GM06990 (cell line): ENCODE data around the gene ATG10.

ENCODE experiments used
- DNase-seq: peaks from one replicate; pipeline ENCODE4 v3.0.0-alpha.2; 2011; ENCODE audit not compliant: insufficient read length; ENCODE audit errors: extremely low read depth
- H3K27me3 ChIP-seq: replicated peaks from 2 replicates; pipeline ENCODE4 v1.6.0; 2011; ENCODE audit warnings: low read length; ENCODE audit not compliant: control insufficient read depth, insufficient read depth
- H3K36me3 ChIP-seq: 2 replicates; pipeline ENCODE4 v1.5.1; 2011; ENCODE audit warnings: low read length; ENCODE audit not compliant: control insufficient read depth, insufficient read depth
- H3K4me3 ChIP-seq: replicated peaks from 2 replicates; pipeline ENCODE4 v1.5.1; 2011; ENCODE audit warnings: low read depth, mild to moderate bottlenecking, control low read depth, low read length
- TF ChIP-seq, protein P1 (sequence below): IDR thresholded peaks from 2 replicates; pipeline ENCODE4 v1.5.1; 2011; ENCODE audit warnings: low read length, control low read depth, mild to moderate bottlenecking, inconsistent platforms; ENCODE audit not compliant: insufficient read depth, poor library complexity, severe bottlenecking

The ATG10 gene

DNA sequence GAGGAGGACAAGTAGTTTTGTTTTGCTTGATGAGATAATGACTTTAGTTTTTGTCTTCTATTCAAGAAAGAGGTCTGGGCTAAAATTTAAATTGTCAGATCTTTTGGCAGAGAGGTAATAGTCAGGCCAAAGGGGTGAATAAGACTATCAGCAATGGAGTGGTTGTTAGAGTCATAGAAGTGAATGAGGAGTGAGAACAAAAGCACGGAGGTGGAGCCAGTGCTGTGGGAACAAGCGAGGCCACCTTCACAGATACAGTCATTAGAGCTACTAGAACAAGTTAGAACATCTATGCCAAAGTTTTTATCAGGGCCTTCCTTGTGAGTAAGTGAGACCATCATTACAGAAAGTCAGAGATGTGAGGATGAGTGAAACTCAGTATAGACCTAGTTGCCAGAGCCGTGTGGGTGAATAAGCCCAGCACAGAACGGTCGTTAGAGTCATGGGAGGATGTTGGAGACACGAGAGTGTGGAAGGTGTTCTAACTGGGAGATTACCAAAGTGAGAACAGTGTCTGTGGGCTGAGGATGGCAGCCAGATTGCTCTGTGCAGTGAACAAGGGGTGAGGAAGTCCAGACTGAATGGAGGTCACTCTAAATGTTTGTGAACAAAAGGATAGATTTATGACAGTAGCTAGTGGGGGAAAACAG is 171.2 kb downstream of the ATG10 start:
- H3K27me3 ChIP-seq, result no peaks in the 10 kb centered on the region
- DNase-seq, result no peak
- H3K36me3 ChIP-seq, result no peaks in the 10 kb centered on the region
- TF ChIP-seq, protein P1, sequence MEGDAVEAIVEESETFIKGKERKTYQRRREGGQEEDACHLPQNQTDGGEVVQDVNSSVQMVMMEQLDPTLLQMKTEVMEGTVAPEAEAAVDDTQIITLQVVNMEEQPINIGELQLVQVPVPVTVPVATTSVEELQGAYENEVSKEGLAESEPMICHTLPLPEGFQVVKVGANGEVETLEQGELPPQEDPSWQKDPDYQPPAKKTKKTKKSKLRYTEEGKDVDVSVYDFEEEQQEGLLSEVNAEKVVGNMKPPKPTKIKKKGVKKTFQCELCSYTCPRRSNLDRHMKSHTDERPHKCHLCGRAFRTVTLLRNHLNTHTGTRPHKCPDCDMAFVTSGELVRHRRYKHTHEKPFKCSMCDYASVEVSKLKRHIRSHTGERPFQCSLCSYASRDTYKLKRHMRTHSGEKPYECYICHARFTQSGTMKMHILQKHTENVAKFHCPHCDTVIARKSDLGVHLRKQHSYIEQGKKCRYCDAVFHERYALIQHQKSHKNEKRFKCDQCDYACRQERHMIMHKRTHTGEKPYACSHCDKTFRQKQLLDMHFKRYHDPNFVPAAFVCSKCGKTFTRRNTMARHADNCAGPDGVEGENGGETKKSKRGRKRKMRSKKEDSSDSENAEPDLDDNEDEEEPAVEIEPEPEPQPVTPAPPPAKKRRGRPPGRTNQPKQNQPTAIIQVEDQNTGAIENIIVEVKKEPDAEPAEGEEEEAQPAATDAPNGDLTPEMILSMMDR, result no peak
- no peak overlapping the region for H3K4me3 ChIP-seq

- H3K27me3 ChIP-seq, result no peaks in the 10 kb centered on the region
- TF ChIP-seq, protein P1, result no peak
- no peak overlapping the region for H3K4me3 ChIP-seq
- no peak for DNase-seq
- no peaks in the 10 kb centered on the region for H3K36me3 ChIP-seq
These were observed 176.2 kb downstream of the ATG10 start for GRCh38 chr5:82147860-82148573.

GRCh38 chr5:82149434-82149833 is 177.6 kb downstream of the ATG10 start:
- Histone ChIP-seq H3K4me3 (no peak overlapping the region), H3K36me3 (no peaks in the 10 kb centered on the region), H3K27me3 (no peaks in the 10 kb centered on the region)
- DNase-seq, result no peak
- TF ChIP-seq, protein P1, result no peak

- Histone ChIP-seq H3K4me3 (no peak overlapping the region), H3K27me3 (no peaks in the 10 kb centered on the region), H3K36me3 (no peaks in the 10 kb centered on the region)
- no peak for DNase-seq
- TF ChIP-seq, protein P1, result no peak
These were observed 178.7 kb downstream of the ATG10 start for GRCh38 chr5:82150559-82150958.

GRCh38 chr5:82151204-82151603 is 179.4 kb downstream of the ATG10 start:
- no peak for DNase-seq
- Histone ChIP-seq H3K4me3 (no peak overlapping the region), H3K27me3 (no peaks in the 10 kb centered on the region), H3K36me3 (no peaks in the 10 kb centered on the region)
- TF ChIP-seq, protein P1, result no peak

GRCh38 chr5:82151662-82152061 is 179.8 kb downstream of the ATG10 start:
- H3K4me3 ChIP-seq, result no peak overlapping the region
- TF ChIP-seq, protein P1, result no peak
- H3K36me3 ChIP-seq, result no peaks in the 10 kb centered on the region
- H3K27me3 ChIP-seq, result no peaks in the 10 kb centered on the region
- no peak for DNase-seq
